Neural cell (in vitro differentiated cells): ENCODE results near the gene FHOD3.

Experiments used
- EP300 ChIP-seq: fragments of 450-650 bp; conservative IDR thresholded peaks from 2 replicates; pipeline ENCODE4 v1.6.1; 2014; ENCODE audit warnings: antibody characterized with exemption, mild to moderate bottlenecking, moderate library complexity; ENCODE audit not compliant: poor library complexity, severe bottlenecking
- EZH2 ChIP-seq: fragments of 200-600, 300-800 bp; shearing (Covaris generic), sonication (generic); IDR thresholded peaks from 2 replicates; pipeline ENCODE4 v1.6.1; 2014; ENCODE audit warnings: antibody characterized with exemption, low read length, borderline replicate concordance, mild to moderate bottlenecking; ENCODE audit not compliant: insufficient read depth, poor library complexity, severe bottlenecking
- MXI1 ChIP-seq: fragments of 450-650 bp; conservative IDR thresholded peaks from 2 replicates; pipeline ENCODE4 v1.6.1; 2014; ENCODE audit warnings: antibody characterized with exemption, mild to moderate bottlenecking; ENCODE audit not compliant: poor library complexity, severe bottlenecking
- POLR2AphosphoS5 ChIP-seq: IDR thresholded peaks from 2 replicates; pipeline ENCODE4 v1.6.1; 2012
- RAD21 ChIP-seq: fragments of 450-650 bp; conservative IDR thresholded peaks from 2 replicates; pipeline ENCODE4 v1.6.1; 2014; ENCODE audit warnings: antibody characterized with exemption, mild to moderate bottlenecking, moderate library complexity
- TF ChIP-seq, protein P1 (sequence below): fragments of 450-650 bp; IDR thresholded peaks from 2 replicates; pipeline ENCODE4 v1.5.1; 2014; ENCODE audit warnings: antibody characterized with exemption, mild to moderate bottlenecking, moderate library complexity; ENCODE audit not compliant: poor library complexity, severe bottlenecking

DNA sequence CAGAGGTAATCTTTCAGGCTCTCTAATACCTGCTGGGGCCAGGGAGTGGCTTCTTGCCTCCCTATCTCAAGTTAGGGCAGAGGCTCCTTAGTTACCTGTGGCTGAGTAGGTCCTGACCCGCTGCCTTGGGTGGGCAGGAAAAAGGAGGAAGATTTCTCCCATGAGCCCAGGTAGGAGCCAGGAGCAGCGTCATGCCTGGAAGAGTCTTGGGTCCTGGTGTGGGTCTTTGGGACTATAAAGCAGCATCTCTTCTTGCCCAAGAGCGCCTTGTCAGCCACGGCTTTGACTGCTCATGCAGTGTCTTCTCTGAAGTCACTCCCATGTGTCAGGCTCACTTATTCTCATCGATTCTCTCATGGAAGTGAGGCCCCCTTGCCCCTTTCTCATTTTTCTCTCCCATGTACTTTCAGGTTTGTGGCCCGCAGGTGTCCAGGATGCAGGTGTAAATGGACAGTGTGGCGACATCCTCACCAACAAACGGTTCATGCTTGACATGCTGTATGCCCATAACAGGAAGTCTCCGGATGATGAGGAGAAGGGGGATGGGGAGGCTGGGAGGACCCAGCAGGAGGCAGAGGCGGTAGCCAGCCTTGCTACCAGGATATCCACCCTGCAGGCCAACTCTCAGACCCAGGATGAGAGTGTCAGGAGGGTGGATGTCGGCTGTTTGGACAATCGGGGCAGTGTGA is 420.1 kb downstream of the FHOD3 start:
- TF ChIP-seq, protein P1, sequence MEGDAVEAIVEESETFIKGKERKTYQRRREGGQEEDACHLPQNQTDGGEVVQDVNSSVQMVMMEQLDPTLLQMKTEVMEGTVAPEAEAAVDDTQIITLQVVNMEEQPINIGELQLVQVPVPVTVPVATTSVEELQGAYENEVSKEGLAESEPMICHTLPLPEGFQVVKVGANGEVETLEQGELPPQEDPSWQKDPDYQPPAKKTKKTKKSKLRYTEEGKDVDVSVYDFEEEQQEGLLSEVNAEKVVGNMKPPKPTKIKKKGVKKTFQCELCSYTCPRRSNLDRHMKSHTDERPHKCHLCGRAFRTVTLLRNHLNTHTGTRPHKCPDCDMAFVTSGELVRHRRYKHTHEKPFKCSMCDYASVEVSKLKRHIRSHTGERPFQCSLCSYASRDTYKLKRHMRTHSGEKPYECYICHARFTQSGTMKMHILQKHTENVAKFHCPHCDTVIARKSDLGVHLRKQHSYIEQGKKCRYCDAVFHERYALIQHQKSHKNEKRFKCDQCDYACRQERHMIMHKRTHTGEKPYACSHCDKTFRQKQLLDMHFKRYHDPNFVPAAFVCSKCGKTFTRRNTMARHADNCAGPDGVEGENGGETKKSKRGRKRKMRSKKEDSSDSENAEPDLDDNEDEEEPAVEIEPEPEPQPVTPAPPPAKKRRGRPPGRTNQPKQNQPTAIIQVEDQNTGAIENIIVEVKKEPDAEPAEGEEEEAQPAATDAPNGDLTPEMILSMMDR: no peak
- no peak for TF ChIP-seq EP300
- no peak for TF ChIP-seq POLR2AphosphoS5
- TF ChIP-seq EZH2: no peak
- TF ChIP-seq MXI1: no peak
- no peak for TF ChIP-seq RAD21
